Measurements from ENCODE around the gene LCA5L. TPM values are rescaled to one million over a fixed set of nuclear protein-coding genes. Genes with fewer than 3 reads are reported as not detected.
A peak's percentile ranks its signal among the peaks of the same experiment; 100 is the strongest.

Gene LCA5L
- total and polyA plus RNA-seq, 10 of the 15 experiments (the other 5 are each of a cell fraction or from before 2014, with no cell fraction given) = 0.18 to 0.55 (median 0.27) TPM; not detected in 2

DNA sequence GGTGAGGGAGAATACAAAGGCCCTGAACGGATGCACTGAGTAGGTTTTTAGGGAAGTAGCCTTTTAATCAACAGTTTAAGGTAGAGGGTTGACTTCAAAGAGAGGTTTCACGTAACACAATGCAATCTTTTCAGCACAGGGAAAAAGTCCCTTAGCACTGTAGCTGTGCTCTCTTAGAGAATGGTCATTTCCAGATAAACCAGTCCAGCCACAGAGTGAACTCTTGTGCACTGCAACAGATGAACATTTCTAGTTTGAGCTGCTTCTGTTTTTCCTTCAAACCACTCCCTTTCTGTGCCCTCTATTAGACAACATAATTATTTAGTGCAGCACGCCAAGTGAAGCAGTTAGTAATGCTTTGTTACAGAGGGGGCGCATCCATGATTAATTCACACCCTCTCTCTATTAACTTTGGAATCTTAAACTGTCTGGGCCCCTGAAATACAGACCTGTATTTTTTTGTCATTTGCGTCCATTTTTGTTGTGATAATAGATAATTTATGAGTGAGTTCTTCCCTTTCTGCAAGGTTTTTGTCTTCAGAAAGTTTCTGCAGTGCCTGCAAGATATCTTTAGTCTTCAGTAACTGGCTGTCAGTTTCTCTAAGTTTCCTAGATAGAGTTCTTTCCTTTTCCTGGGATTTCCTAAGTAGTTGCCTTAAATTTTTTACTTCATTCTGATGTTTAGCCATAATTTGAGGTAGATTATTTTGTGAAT, 22.9 kb downstream of the LCA5L start:
- SMC1A ChIA-PET (ENCODE audit: uncharacterized antibody, unreplicated experiment) = interaction anchor here (0.7 to 2.0 kb wide), 7 partner anchors 9 to 311 kb away, joined by 3 to 7 read pairs (median 3); no protein-coding TSS in a partner anchor
- ATAC-seq (peak; percentile 97), DNase-seq (ENCODE audit: low read depth, low spot score) (peak; percentile 41), FAIRE-seq (no peak)
- H3K9me3 ChIP-seq (replicated peaks; ENCODE audit: control insufficient read depth, insufficient read depth, low read length) = no peaks in the 10 kb centered on the region
- no peaks in the 10 kb centered on the region for H4K20me1 ChIP-seq (ENCODE audit: control insufficient read depth, insufficient read depth)
- no peaks in the 10 kb centered on the region for H3K4me1 ChIP-seq (ENCODE audit: control insufficient read depth, insufficient read depth, low read length)
- in situ Hi-C loops (cut with MboI) (no loop called here), intact Hi-C loops (cut with micrococcal nuclease; ENCODE audit: unreplicated experiment) (no loop called here)
- no peaks in the 10 kb centered on the region for H3K36me3 ChIP-seq (ENCODE audit: control insufficient read depth in 2 of 2, insufficient read depth in 2 of 2, low read length in 1 of 2)
- no peak overlapping the region for H3K27ac ChIP-seq (ENCODE audit: control insufficient read depth, insufficient read depth)
- H3K9ac ChIP-seq (ENCODE audit: control insufficient read depth, insufficient read depth, low read length) = no peak overlapping the region
- BruUV-seq (replicated peaks) = no TSS peak
- H2AFZ ChIP-seq (ENCODE audit: control insufficient read depth, low read depth, low read length) = no peak overlapping the region
- H3K27me3 ChIP-seq (replicated peaks in 1 of 2; ENCODE audit: control insufficient read depth in 2 of 2, insufficient read depth in 2 of 2, low read length in 1 of 2) = no peaks in the 10 kb centered on the region
- no peak overlapping the region for H3K4me2 ChIP-seq (ENCODE audit: control insufficient read depth, insufficient read depth)
- no peak overlapping the region for H3K4me3 ChIP-seq
- 64% methylated on average over 5 of the region's 5 CpGs for WGBS (ENCODE audit: insufficient coverage, insufficient replicate concordance, low lambda C conversion rate, missing lambda C conversion rate)
- POLR2A ChIA-PET = interaction anchor here (1.4 kb wide), 1 partner anchor 35 kb away, joined by 3 read pairs; no protein-coding TSS in a partner anchor
- CTCF ChIA-PET = interaction anchor here (0.6 to 3.2 kb wide), 2 partner anchors 14 to 18 kb away, joined by 3 to 24 read pairs; no protein-coding TSS in a partner anchor
- RAD21 ChIA-PET (ENCODE audit: unreplicated experiment) = interaction anchor here (1.0 to 1.3 kb wide), 3 partner anchors 12 to 35 kb away, joined by 3 to 5 read pairs (median 3); no protein-coding TSS in a partner anchor
- H3K79me2 ChIP-seq (ENCODE audit: control insufficient read depth, insufficient read depth, low read length) = no peaks in the 10 kb centered on the region
- TF ChIP-seq SMAD5 (IDR thresholded peaks at IDR 0.05; ENCODE audit: low read depth) (no peak), IKZF2 (IDR thresholded peaks at IDR 0.05) (peak; percentile 59 to 79; a peak in 3 of 4 replicates), NR2F1 (conservative IDR thresholded peaks at IDR 0.05) (0 out of 2 replicates have a peak, but pooled peaks have one; percentile 58), BCL11A (IDR thresholded peaks at IDR 0.05; ENCODE audit: low read depth, low read length) (0 out of 2 replicates have a peak, but pooled peaks have one; percentile 8), DPF2 (IDR thresholded peaks at IDR 0.05) (0 out of 2 replicates have a peak, but pooled peaks have one; percentile 51), IKZF1 (conservative IDR thresholded peaks at IDR 0.05) (peak; percentile 52), MTA2 (IDR thresholded peaks at IDR 0.05; ENCODE audit: low read depth) (peak; percentile 76), EP300 (IDR thresholded peaks at IDR 0.05; ENCODE audit: borderline replicate concordance in 1 of 2, control insufficient read depth in 1 of 2, low read depth in 2 of 2, low read length in 2 of 2) (peak; percentile 40 to 49; a peak in 2 of 4 replicates), RELA (IDR thresholded peaks at IDR 0.05; ENCODE audit: borderline replicate concordance, partially characterized antibody) (no peak), ATF2 (IDR thresholded peaks at IDR 0.05; ENCODE audit: low read length) (no peak), POLR2AphosphoS5 (IDR thresholded peaks at IDR 0.05; ENCODE audit: low read length) (no peak), SPI1 (IDR thresholded peaks at IDR 0.05; ENCODE audit: borderline replicate concordance, insufficient read depth, low read depth, low read length) (peak; percentile 61; the same call in 1 of the 2 replicates), BHLHE40 (IDR thresholded peaks at IDR 0.05; ENCODE audit: borderline replicate concordance in 1 of 2, low read depth in 2 of 2, low read length in 1 of 2) (peak in 1 of 2 experiments; percentile 20; a peak in 1 of 4 replicates), PAX5 (IDR thresholded peaks at IDR 0.05; ENCODE audit: borderline replicate concordance, low read depth, low read length) (0 out of 2 replicates have a peak, but pooled peaks have one; percentile 15), NBN (IDR thresholded peaks at IDR 0.05) (0 out of 2 replicates have a peak, but pooled peaks have one; percentile 65), CHD2 (IDR thresholded peaks at IDR 0.05; ENCODE audit: borderline replicate concordance, low read depth, low read length) (peak; percentile 27; the same call in 1 of the 2 replicates)
- TF ChIP-seq, protein P1, sequence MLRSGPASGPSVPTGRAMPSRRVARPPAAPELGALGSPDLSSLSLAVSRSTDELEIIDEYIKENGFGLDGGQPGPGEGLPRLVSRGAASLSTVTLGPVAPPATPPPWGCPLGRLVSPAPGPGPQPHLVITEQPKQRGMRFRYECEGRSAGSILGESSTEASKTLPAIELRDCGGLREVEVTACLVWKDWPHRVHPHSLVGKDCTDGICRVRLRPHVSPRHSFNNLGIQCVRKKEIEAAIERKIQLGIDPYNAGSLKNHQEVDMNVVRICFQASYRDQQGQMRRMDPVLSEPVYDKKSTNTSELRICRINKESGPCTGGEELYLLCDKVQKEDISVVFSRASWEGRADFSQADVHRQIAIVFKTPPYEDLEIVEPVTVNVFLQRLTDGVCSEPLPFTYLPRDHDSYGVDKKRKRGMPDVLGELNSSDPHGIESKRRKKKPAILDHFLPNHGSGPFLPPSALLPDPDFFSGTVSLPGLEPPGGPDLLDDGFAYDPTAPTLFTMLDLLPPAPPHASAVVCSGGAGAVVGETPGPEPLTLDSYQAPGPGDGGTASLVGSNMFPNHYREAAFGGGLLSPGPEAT (IDR thresholded peaks at IDR 0.05; ENCODE audit: low read depth) = peak; percentile 85

All from GM12878 (cell line).